Motor neuron (in vitro differentiated cells): Measurements from ENCODE around the gene ULK4. TPM values are rescaled to one million over a fixed set of nuclear protein-coding genes. Genes with fewer than 3 reads are reported as not detected.
"Not testable (repeated sequence)": the region's sequence is repeated elsewhere in the genome, so short reads cannot be mapped to it uniquely, and the experiment has no call there.

Source experiments
- ATAC-seq, 8 experiments: fragments of 200-7000 bp; cut with Tn5 transposase; replicated peaks in 6 of 8; 2 replicates each; pipeline ENCODE4 v1.8.0; 2021; ENCODE audit warnings: mild to moderate bottlenecking in 8 of 8, moderate library complexity in 8 of 8
- H3K27ac ChIP-seq, 2 donors: fragments of 250-450 bp; sonication (Bioruptor Pico); 2 replicates each; pipeline ENCODE4 v1.9.0; 2021; ENCODE audit warnings: antibody characterized with exemption in 2 of 2, mild to moderate bottlenecking in 2 of 2, moderate library complexity in 1 of 2
- H3K4me1 ChIP-seq, 2 donors: fragments of 250-450 bp; sonication (Bioruptor Pico); replicated peaks in 1 of 2; 2 replicates each; pipeline ENCODE4 v1.6.1; 2021; ENCODE audit warnings: antibody characterized with exemption in 2 of 2, mild to moderate bottlenecking in 2 of 2, moderate library complexity in 1 of 2
- H3K4me3 ChIP-seq, 5 donors: fragments of 250-450 bp; sonication (Bioruptor Pico); 2 replicates each; pipeline ENCODE4 v1.9.0; 2021; ENCODE audit warnings: antibody characterized with exemption in 5 of 5, mild to moderate bottlenecking in 5 of 5, moderate library complexity in 4 of 5
- WGBS, 10 experiments: fragments of 450-650 bp; shearing (Covaris generic); methylation state at CpG; one replicate each; pipeline ENCODE4 v1.0.0; 2022; 5-methylcytosine and 5-hydroxymethylcytosine counted together
- in situ Hi-C, 9 experiments: fragments of 400-800 bp; cut with MboI; loops; one replicate each; pipeline ENCODE4 v1.15.0; 2021; ENCODE audit warnings: low sequenced_read_pairs in 9 of 9, low pct_unique_long_range_greater_than_20kb in 2 of 9; ENCODE audit not compliant: unreplicated experiment in 9 of 9
- total RNA-seq, 8 experiments: library from RNA; unstranded; fragments of 300-600 nt; gene quantifications; 2 replicates each; pipeline versions ENCODE4 v1.2.3 to v1.2.4, GENCODE V29; 2022

ULK4 gene
- total RNA-seq, 8 experiments from 2014 or later = 4.3 to 21.7 (median 9.5) TPM

DNA sequence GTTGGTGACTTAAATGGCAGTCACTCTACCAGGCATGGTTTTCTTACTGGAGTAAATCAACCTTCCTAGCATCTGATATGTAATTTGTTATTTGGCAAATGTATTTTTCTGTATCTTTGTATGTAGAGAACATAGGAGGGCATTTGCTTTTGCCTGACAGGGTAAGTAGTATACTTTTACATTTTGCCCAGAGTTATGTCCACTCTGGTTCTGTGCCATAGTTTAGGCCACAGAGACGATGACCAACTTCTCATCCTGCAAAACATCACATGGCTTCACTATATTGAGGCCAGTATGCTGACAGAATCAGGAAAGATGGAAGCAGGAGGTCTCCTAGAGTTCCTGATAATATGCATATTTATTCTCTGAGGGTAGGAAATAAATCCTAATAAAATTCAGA is 23.1 kb upstream of the ULK4 start:
- no peak for ATAC-seq
- Histone ChIP-seq H3K27ac (no peak overlapping the region), H3K4me3 (no peak overlapping the region), H3K4me1 (no peaks in the 10 kb centered on the region)
- WGBS, 10 experiments = 17 to 88% (median 58%) methylated on average over 1 of the region's 1 CpG; no CpG with 5 or more reads in 4 of the 10 experiments
- in situ Hi-C loops = no loop called here

DNA sequence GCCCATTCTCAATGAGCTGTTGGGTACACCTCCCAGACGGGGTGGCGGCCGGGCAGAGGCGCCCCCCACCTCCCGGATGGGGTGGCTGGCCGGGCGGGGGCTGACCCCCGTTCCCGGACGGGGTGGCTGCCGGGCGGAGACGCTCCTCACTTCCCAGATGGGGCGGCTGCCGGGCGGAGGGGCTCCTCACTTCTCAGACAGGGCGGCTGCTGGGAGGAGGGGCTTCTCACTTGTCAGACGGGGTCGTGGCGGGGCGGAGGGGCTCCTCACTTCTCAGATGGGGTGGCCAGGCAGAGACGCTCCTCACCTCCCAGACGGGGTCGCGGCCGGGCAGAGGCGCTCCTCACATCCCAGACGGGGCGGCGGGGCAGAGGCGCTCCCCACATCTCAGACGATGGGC is 21.2 kb upstream of the ULK4 start:
- ATAC-seq, H3K27ac ChIP-seq, in situ Hi-C loops, H3K4me3 ChIP-seq, H3K4me1 ChIP-seq: not testable (repeated sequence)
- no CpG with 5 or more reads among the region's 32 CpGs for WGBS, 10 experiments

DNA sequence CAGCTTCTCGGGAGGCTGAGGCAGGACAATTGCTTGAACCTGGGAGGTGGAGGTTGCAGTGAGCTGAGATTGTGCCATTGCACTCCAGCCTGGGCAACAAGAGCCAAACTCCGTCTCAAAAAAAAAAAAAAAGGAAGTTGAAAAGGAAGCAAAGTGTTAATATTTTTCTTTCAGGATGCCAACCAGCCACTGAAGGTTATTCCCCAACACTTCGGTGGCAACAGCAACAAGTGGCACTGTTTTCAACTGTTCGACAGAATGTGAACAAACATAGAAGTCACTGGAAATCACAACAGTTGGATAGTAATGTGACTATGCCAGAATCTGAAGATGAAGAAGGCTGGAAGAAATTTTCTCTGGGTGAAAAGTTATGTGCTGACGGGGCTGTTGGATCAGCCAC is 15.5 kb upstream of the ULK4 start:
- H3K27ac ChIP-seq, ATAC-seq, in situ Hi-C loops, H3K4me3 ChIP-seq, H3K4me1 ChIP-seq: not testable (repeated sequence)
- WGBS, 10 experiments = 6 to 96% (median 83%) methylated on average over 1 to 5 of the region's 5 CpGs; no CpG with 5 or more reads in 1 of the 10 experiments

DNA sequence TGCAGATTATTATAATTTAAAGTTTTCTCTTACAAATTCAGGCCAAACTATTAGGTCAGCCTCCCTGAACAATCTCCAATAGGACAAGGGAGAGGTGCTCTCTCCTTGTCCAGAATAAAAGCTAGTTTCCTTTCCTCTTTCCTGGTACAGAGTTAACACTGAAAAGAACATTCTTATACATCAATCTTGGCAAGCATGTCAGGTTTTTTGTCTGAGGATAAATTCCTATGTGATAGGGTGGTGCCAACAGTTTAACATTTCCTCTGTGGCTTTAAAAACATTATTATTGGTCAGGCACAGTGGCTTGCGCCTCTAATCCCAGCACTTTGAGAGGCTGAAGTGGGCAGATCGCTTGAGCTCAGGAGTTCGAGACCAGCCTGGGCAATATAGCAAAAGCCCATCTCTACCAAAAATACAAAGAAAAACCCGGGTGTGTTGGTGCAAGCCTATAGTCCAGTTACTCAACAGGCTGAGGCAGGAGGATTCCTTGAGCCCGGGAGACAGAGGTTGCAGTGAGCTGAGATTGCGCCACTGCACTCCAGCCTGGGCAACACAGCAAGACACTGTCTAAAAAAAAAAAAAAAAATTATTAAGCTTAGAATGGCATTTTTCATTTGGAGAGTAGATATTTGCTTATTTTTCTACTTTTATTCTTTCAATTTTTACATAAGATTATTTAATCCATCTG is 13.7 kb upstream of the ULK4 start:
- ATAC-seq = peak in 1 of 8 experiments; percentile 50
- 40 to 90% (median 84%) methylated on average over 2 to 4 of the region's 6 CpGs; no CpG with 5 or more reads in 5 of the 10 experiments for WGBS, 10 experiments
- peaks cover 0 to 3% of the 10 kb centered on the region in 2 donors for H3K4me1 ChIP-seq
- H3K4me3 ChIP-seq = no peak overlapping the region
- no peak overlapping the region for H3K27ac ChIP-seq
- in situ Hi-C loops = no loop called here

DNA sequence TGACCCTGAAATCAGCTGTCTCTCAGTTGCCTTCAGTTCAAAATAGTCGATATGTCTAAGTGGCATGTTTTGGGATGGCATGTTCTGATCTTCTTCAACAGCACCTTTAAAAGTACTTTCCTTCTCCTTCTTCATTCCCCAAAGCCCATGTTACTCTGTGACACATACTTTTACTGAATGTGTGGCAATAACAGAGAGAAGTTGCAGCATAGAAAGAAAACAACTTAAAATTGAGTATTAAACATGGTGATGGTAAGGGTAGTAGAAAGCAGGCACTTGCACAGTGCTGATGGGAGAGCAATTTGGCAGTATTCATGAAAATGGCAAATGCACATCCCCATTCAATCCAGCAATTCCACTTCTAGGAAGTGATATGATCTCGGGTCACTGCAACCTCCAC is 12.3 kb upstream of the ULK4 start:
- 67 to 100% (median 86%) methylated on average over 1 of the region's 2 CpGs; no CpG with 5 or more reads in 5 of the 10 experiments for WGBS, 10 experiments
- Histone ChIP-seq H3K27ac (no peak overlapping the region), H3K4me1 (peaks cover 0 to 3% of the 10 kb centered on the region in 2 donors), H3K4me3 (no peak overlapping the region)
- ATAC-seq = no peak
- in situ Hi-C loops = no loop called here

DNA sequence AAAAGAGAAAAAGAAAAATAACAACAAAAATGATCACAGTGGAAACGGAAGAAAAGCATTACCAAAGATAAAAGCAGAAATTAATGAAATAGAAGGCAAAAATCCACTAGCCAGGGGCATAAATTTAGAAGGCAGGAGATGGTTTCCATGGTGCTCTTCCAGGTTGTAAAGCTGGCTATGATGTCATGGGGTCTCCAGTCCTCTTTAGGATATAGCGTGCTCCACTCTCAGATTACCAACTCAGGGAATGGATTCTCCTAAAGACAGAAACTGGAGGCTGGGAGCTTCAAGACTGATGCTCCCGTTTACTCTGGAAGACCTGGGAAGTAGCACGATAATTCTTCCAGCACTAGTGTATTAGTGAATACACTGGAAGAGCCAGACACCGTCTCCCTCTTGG is 10.9 kb upstream of the ULK4 start:
- in situ Hi-C loops = no loop called here
- H3K4me1 ChIP-seq = peaks cover 0 to 3% of the 10 kb centered on the region in 2 donors
- H3K27ac ChIP-seq = no peak overlapping the region
- WGBS, 10 experiments = 37 to 100% (median 82%) methylated on average over 2 to 5 of the region's 5 CpGs
- no peak for ATAC-seq
- H3K4me3 ChIP-seq = no peak overlapping the region

DNA sequence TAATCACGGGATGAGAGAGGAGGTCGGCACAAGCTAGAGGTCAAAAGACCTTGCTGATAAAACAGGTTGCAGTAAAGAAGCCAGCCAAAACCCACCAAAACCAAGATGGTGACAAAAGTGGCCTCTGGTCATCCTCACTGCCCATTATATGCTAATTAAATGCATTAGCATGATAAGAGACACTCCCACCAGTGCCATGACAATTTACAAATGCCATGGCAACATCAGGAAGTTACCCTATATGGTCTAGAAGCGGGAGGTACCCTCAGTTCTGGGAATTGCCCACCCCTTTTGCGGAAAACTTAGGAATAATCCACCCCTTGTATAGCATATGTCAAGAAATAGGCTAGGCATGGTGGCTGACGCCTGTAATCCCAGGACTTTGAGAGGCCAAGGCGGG is 4.3 kb upstream of the ULK4 start:
- in situ Hi-C loops = no loop called here
- WGBS, 10 experiments = 52 to 100% (median 83%) methylated on average over 1 to 6 of the region's 6 CpGs
- no peak overlapping the region for H3K4me3 ChIP-seq
- no peak for ATAC-seq
- H3K4me1 ChIP-seq = no peaks in the 10 kb centered on the region
- H3K27ac ChIP-seq = no peak overlapping the region

DNA sequence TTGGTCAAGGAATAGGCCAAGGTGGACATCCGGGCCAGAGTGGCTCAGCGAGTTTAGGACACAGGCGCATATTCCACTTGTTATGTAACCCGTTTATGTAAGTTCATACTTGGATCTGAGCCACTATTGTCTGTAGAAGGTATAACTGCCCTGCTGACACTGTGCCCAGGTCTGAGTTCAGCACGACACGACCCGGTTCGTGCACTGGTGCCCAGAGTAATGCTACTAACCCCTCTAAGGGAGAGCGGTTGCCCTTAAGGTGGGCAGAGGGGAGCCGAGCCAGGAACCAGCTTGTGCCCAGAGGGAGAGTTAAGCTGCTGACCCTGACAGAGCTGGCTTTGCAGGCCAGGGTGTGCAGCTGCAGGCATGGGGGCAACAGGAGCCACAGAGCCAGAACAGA is 1.9 kb upstream of the ULK4 start:
- peaks cover 0 to 3% of the 10 kb centered on the region in 2 donors for H3K4me1 ChIP-seq
- in situ Hi-C loops = no loop called here
- WGBS, 10 experiments = 60 to 100% (median 88%) methylated on average over 1 to 4 of the region's 10 CpGs; no CpG with 5 or more reads in 2 of the 10 experiments
- ATAC-seq = no peak
- H3K4me3 ChIP-seq = no peak overlapping the region
- no peak overlapping the region for H3K27ac ChIP-seq

DNA sequence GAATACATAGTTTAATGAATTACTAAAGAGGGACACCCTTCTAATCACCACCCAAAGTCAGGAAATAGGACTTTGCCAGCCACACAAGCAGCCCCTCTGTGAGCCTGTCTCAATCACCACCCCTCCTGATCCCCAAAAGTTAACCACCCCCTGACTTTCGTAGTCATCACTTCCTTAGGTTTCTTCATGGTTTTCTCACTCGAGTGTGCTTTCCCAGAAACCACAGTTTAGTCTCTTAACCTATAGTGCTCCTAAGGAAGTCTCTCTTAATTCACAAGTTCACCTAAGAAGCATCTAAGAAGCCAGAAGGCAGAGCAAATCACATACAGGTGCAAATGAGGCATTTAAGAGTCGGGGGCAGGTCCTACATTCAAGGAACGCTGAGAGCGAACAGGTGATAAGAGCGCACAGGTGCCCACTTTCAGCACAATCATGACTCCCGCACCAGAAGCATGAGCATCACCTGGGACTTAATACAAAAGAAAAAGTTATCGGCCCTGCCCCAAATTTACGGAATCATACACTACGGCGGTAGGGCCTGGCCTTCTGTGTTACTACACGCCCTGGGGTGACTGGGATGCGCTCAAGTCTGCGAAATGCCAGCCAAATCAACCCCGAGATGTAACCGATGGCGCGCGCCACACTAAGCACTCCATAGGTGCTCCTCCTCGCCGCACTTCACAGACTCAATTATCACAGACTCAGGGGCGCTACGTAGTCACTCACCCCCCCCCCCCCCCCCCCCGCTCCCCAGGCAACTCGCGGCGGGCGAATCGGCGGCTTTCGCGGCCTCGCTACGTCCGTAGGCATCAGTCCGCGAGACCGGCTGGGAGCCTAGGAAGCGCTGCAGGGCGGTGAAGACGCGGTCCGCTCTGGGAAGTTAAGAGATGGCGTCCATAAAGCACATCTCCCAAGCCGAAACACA is 815 bp downstream of the ULK4 start:
- ATAC-seq = peak; percentile 3 to 48 (median 14)
- Histone ChIP-seq H3K4me1 (peaks cover 0 to 3% of the 10 kb centered on the region in 2 donors), H3K27ac (peak overlapping the region; percentile 13 to 75), H3K4me3 (peak overlapping the region; percentile 64 to 86 (median 65))
- in situ Hi-C loops = no loop called here
- 0 to 33% (median 0%) methylated on average over 1 to 13 of the region's 45 CpGs; no CpG with 5 or more reads in 1 of the 10 experiments for WGBS, 10 experiments

DNA sequence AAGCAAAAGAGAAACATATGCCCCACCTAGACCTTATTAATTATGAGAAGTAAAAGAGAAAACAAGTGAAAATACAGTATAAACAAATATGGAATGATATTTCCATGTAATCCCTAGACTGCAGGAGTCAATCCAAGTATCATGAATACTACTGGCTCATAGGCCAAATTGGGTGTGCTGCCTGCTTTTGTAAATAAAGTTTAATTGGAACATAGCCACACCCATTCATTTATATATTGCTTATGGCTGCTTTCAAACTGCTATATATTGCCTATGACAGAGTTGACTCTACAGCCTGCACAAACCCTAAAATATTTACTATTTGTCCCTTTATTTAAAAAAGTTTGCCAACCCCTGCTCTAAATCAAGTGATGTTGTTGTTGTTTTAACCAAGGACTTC is 5.3 kb downstream of the ULK4 start:
- no peak overlapping the region for H3K4me3 ChIP-seq
- H3K27ac ChIP-seq = no peak overlapping the region
- ATAC-seq = no peak
- peaks cover 0 to 3% of the 10 kb centered on the region in 2 donors for H3K4me1 ChIP-seq
- in situ Hi-C loops = no loop called here

DNA sequence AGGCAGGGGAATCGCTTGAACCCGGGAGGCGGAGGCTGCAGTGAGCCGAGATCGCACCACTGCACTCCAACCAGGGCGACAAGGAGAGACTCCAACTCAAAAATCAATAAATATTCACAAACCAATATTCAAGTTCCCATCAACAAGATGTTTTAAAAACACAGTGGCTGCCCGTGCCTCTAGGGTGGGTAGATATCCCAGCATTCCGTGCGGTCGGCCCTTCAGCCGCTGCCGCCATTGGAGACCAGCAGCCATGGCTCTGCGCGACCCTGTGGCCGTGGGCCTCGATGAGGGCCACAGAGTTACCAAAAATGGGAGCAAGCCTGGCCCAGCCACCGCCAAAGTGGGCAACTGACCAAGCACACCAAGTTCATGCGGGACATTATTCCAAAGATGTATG is 6.7 kb downstream of the ULK4 start:
- H3K4me3 ChIP-seq = no peak overlapping the region
- 29 to 100% (median 90%) methylated on average over 1 to 11 of the region's 18 CpGs; no CpG with 5 or more reads in 5 of the 10 experiments for WGBS, 10 experiments
- in situ Hi-C loops = no loop called here

DNA sequence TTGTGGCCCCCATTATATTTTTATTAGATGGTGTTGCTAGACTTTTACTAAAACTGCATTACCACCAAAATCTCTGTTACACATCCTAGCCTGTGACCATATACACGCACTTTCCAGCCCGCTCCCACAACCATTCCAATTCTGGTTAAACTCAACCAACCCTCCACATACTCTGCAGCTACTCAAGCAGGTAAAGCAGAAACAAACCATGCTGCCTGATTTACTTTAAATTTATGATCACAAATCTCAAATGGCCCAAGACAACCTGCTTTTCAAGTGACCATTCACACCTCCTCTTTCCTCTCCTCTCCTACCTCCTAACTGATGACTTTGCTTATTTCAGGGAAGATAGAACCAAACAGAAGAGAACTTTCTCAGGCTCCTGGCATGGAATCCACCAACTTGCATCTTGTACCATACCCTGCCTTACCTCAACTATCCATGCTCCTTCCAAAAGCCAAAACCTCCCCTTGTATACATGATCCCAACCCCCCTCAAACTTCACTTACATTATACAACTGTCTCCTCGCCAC is 18.5 kb downstream of the ULK4 start:
- WGBS, 10 experiments = 67 to 100% (median 83%) methylated on average over 1 to 3 of the region's 3 CpGs; no CpG with 5 or more reads in 1 of the 10 experiments
- ATAC-seq = no peak
- no peak overlapping the region for H3K27ac ChIP-seq
- H3K4me3 ChIP-seq = no peak overlapping the region
- H3K4me1 ChIP-seq = no peaks in the 10 kb centered on the region
- in situ Hi-C loops = loop anchor here in 2 of 9 experiments (25.0 kb wide), 2 partner anchors 144 to 169 kb away; partner anchors contain the start of gene TRAK1 (in 1 of the 2)

More for the DNA sequence above, 6.7 kb downstream of the ULK4 start:
- Histone ChIP-seq H3K4me1 (no peaks in the 10 kb centered on the region), H3K27ac (no peak overlapping the region)
- ATAC-seq = no peak

DNA sequence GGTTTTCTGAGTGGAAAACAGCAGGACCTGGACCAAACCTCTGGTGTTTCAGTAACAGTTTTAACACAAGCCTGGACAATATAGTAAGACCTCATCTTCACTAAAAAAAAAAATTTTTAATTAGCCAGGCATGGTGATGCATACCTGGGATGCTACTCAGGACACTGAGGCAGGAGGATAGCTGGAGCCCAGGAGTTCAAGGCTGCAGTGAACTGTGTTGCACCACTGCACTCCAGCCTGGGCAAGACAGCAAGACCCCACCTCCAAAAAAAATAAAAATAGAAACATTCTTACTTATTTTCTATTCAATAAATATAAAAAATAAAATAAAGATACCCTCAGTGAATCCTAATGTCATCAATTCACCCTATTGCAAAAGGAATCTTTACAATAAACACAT is 21.5 kb downstream of the ULK4 start:
- ATAC-seq = no peak
- Histone ChIP-seq H3K4me1 (no peaks in the 10 kb centered on the region), H3K27ac (no peak overlapping the region), H3K4me3 (no peak overlapping the region)
- in situ Hi-C loops = loop anchor here in 2 of 9 experiments (25.0 kb wide), 2 partner anchors 147 to 172 kb away; partner anchors contain the start of gene TRAK1 (in 1 of the 2)
